K562 (cell line): ENCODE data around the gene TESK2. TPM values are rescaled to one million over a fixed set of nuclear protein-coding genes. Genes with fewer than 3 reads are reported as not detected.

Source experiments
- ATAC-seq: fragments of 200-7000 bp; cut with Tn5 transposase; 3 replicates; pipeline ENCODE4 v1.9.1; 2020; ENCODE audit warnings: moderate library complexity
- BruUV-seq: library from RNA; stranded (reverse); fragments of 400-500 nt; replicated peaks from 2 replicates; lab custom pipeline; 2021; lab: Mats Ljungman, UMichigan
- CTCF ChIA-PET: fragments of 300-600 bp; formaldehyde crosslinking; extraction: SDS; loops from one replicate; lab custom pipeline; 2021; ENCODE audit warnings: low intra/inter-chr PET ratio; lab: Yijun Ruan, JAX
- POLR2A ChIA-PET: fragments of 300-600, 350-650 bp; sonication (Branson Sonifier 250); formaldehyde crosslinking; extraction: SDS; loops from one replicate; lab custom pipeline; 2021; ENCODE audit warnings: antibody characterized with exemption, inconsistent platforms; lab: Yijun Ruan, JAX
- DNase-seq, 4 experiments: peaks; one replicate each; pipeline versions ENCODE4 v3.0.0 to v3.0.0-alpha.2; 2011 to 2018; ENCODE audit warnings: low spot score in 3 of 4, mixed read lengths in 3 of 4; ENCODE audit errors: extremely low read depth in 1 of 4
- FAIRE-seq: peaks from 2 replicates; lab custom pipeline; 2011; peaks lifted over from hg19 to GRCh38; lab: Jason Lieb, UNC
- H2AFZ ChIP-seq: 2 replicates; pipeline ENCODE4 v1.6.0; 2011; ENCODE audit warnings: low read depth, low read length, control low read depth, inconsistent platforms
- H3K27ac ChIP-seq: fragments of 200-600 bp; 3 replicates; pipeline ENCODE4 v1.8.0; 2011; ENCODE audit warnings: low read depth, mild to moderate bottlenecking, control low read depth, inconsistent platforms, low read length, moderate library complexity, mixed read lengths; ENCODE audit errors: extremely low read depth
- H3K27me3 ChIP-seq, 2 experiments: fragments of 300-600 bp in 1 of 2; 2 replicates in 1 of 2; 3 replicates in 1 of 2; pipeline versions ENCODE4 v1.6.0 to v1.8.0; 2011; ENCODE audit warnings: inconsistent platforms in 2 of 2, low read length in 2 of 2, mild to moderate bottlenecking in 1 of 2, mixed read lengths in 1 of 2, moderate library complexity in 1 of 2; ENCODE audit not compliant: control insufficient read depth in 2 of 2, insufficient read depth in 2 of 2
- H3K36me3 ChIP-seq: fragments of 300-600 bp; 3 replicates; pipeline ENCODE4 v1.8.0; 2011; ENCODE audit warnings: mild to moderate bottlenecking, low read length, inconsistent platforms; ENCODE audit not compliant: control insufficient read depth, insufficient read depth
- H3K4me1 ChIP-seq, 2 experiments: fragments of 200-600 bp in 1 of 2; replicated peaks in 1 of 2; 2 replicates in 1 of 2; 3 replicates in 1 of 2; pipeline versions ENCODE4 v1.5.1 to v1.8.0; 2011; ENCODE audit warnings: inconsistent platforms in 2 of 2, low read length in 2 of 2, mild to moderate bottlenecking in 1 of 2, mixed read lengths in 1 of 2, moderate library complexity in 1 of 2; ENCODE audit not compliant: control insufficient read depth in 2 of 2, insufficient read depth in 2 of 2
- H3K4me2 ChIP-seq: 2 replicates; pipeline ENCODE4 v1.6.1; 2011; ENCODE audit warnings: low read length, control low read depth, inconsistent platforms, mixed read lengths; ENCODE audit not compliant: insufficient read depth
- H3K4me3 ChIP-seq: fragments of 200-600 bp; sonication (generic), shearing (Covaris generic); 2 replicates; pipeline ENCODE4 v1.5.1; 2016; ENCODE audit warnings: control low read depth, inconsistent platforms
- H3K79me2 ChIP-seq: fragments of 200-600 bp; 3 replicates; pipeline ENCODE4 v1.8.0; 2011; ENCODE audit warnings: low read length, inconsistent platforms; ENCODE audit not compliant: control insufficient read depth, insufficient read depth
- H3K9ac ChIP-seq, 2 experiments: 2 replicates each; pipeline versions ENCODE4 v1.6.0 to v1.6.1; 2011; ENCODE audit warnings: low read depth in 2 of 2, low read length in 2 of 2, control low read depth in 1 of 2, inconsistent platforms in 1 of 2, mild to moderate bottlenecking in 1 of 2, mixed read lengths in 1 of 2; ENCODE audit not compliant: insufficient read depth in 1 of 2
- H3K9me1 ChIP-seq: one replicate; pipeline ENCODE4 v1.6.0; 2011; ENCODE audit warnings: inconsistent platforms, mild to moderate bottlenecking, low read length, moderate library complexity; ENCODE audit not compliant: control insufficient read depth, insufficient read depth
- H3K9me3 ChIP-seq: replicated peaks from 2 replicates; pipeline ENCODE4 v1.5.1; 2011; ENCODE audit warnings: low read depth, low read length, inconsistent platforms; ENCODE audit not compliant: control insufficient read depth, insufficient read depth
- H4K20me1 ChIP-seq: replicated peaks from 2 replicates; pipeline ENCODE4 v1.6.1; 2011; ENCODE audit warnings: low read length, inconsistent platforms, mixed read lengths; ENCODE audit not compliant: control insufficient read depth, insufficient read depth
- BCL6 ChIP-seq: fragments of 250-450 bp; sonication (Bioruptor Pico); IDR thresholded peaks from 2 replicates; pipeline ENCODE4 v1.4.0; 2020
- HLTF ChIP-seq: fragments of 450-650 bp; IDR thresholded peaks from 2 replicates; pipeline ENCODE4 v1.6.1; 2016
- HMGN3 ChIP-seq: IDR thresholded peaks from 2 replicates; pipeline ENCODE4 v1.6.1; 2011; ENCODE audit warnings: borderline replicate concordance, low read depth, mild to moderate bottlenecking, mixed read lengths, low read length; ENCODE audit not compliant: insufficient read length; ENCODE audit errors: extremely low read depth
- MCM3 ChIP-seq: fragments of 450-650 bp; IDR thresholded peaks from 2 replicates; pipeline ENCODE4 v1.6.1; 2016
- MCM7 ChIP-seq, 2 experiments: fragments of 450-650 bp; IDR thresholded peaks; 2 replicates each; pipeline ENCODE4 v1.6.1; 2016 to 2018
- NFIC ChIP-seq: fragments of 450-650 bp; IDR thresholded peaks from 2 replicates; pipeline ENCODE4 v1.6.1; 2017; ENCODE audit warnings: mild to moderate bottlenecking, inconsistent platforms
- TRIM28 ChIP-seq: fragments of 450-650 bp; IDR thresholded peaks from 2 replicates; pipeline ENCODE4 v1.6.1; 2017
- ZFP36 ChIP-seq: fragments of 150-350 bp; IDR thresholded peaks from 2 replicates; pipeline ENCODE4 v1.6.1; 2018; ENCODE audit warnings: low read length, low read depth; ENCODE audit not compliant: partially characterized antibody
- ZNF212 ChIP-seq: fragments of 450-650 bp; formaldehyde crosslinking; IDR thresholded peaks from 2 replicates; pipeline ENCODE4 v1.4.0; 2020; ENCODE audit warnings: mild to moderate bottlenecking
- ZNF23 ChIP-seq: fragments of 250-450 bp; sonication (Bioruptor Pico); IDR thresholded peaks from 2 replicates; pipeline ENCODE4 v1.4.0; 2020; ENCODE audit warnings: mild to moderate bottlenecking
- WGBS: fragments of 100-300 bp; shearing (Covaris generic); methylation state at CpG from one replicate; pipeline ENCODE4 v1.1.6; 2016; ENCODE audit warnings: low coverage, mixed read lengths; ENCODE audit not compliant: insufficient coverage; ENCODE audit errors: missing lambda C conversion rate; 5-methylcytosine and 5-hydroxymethylcytosine counted together
- in situ Hi-C: fragments of 300-500 bp; cut with MboI; formaldehyde crosslinking; loops from 4 replicates; pipeline ENCODE4 v1.15.0; 2018; ENCODE audit warnings: inconsistent platforms, mixed read lengths
- intact Hi-C: fragments of 100-400 bp; cut with micrococcal nuclease; formaldehyde crosslinking; loops from 2 replicates; pipeline ENCODE4 v1.14.2; 2022
- polyA plus RNA-seq, 8 experiments: library from polyadenylated mRNA; depleted of rRNA in 4 of 8; stranded (reverse) in 5 of 8; unstranded in 3 of 8; fragments of >200 nt; fragmentation: Nextera tagmentation in 2 of 8; fragmentation: Illumina TruSeq in 1 of 8; extraction: Ambion mirVana in 2 of 8; extraction: Trizol in 1 of 8; gene quantifications; 2 replicates each; pipeline versions ENCODE4 v1.2.1 to v1.2.3, GENCODE V29; 2011 to 2014; ENCODE audit warnings: inconsistent platforms in 1 of 8, missing spikeins in 1 of 8
- total RNA-seq, 7 experiments: library from RNA; depleted of rRNA in 6 of 7; stranded (reverse); fragments of >200 nt in 6 of 7; fragmentation: Illumina TruSeq in 2 of 7; extraction: Trizol in 2 of 7; gene quantifications; 2 replicates each; pipeline versions ENCODE4 v1.2.1 to v1.2.3, GENCODE V29; 2011 to 2021; ENCODE audit warnings: low replicate concordance in 1 of 7
- TF ChIP-seq, protein P1 (sequence below): fragments of 450-650 bp; conservative IDR thresholded peaks from 2 replicates; pipeline ENCODE4 v1.6.1; 2016; ENCODE audit warnings: missing genetic modification characterization, low read depth, mild to moderate bottlenecking, missing compliant biosample characterization, moderate library complexity
- TF ChIP-seq, protein P2 (sequence below), 2 experiments: fragments of 450-650 bp; formaldehyde crosslinking in 1 of 2; IDR thresholded peaks; 2 replicates each; pipeline versions ENCODE4 v1.4.0 to v1.6.1; 2014 to 2020; ENCODE audit warnings: mild to moderate bottlenecking in 2 of 2, borderline replicate concordance in 1 of 2, low read depth in 1 of 2

TESK2 gene
- total and polyA plus RNA-seq, 9 of the 15 experiments (the other 6 are each of a cell fraction or from before 2014, with no cell fraction given), result 1.6 to 5.3 (median 3.7) TPM

- H3K9me3 ChIP-seq, result peaks cover 9% of the 10 kb centered on the region
- peak within 1 kb of the TSS; percentile 97 for H2AFZ ChIP-seq
- under 1% methylated on average over 70 of the region's 70 CpGs for WGBS
- peak within 1 kb of the TSS; percentile 66 for H3K4me3 ChIP-seq
- H3K9me1 ChIP-seq, result peaks cover 5% of the 10 kb centered on the region
- H3K9ac ChIP-seq, result peak within 1 kb of the TSS; percentile 96
- peaks cover 5% of the 10 kb centered on the region; the same call in 1 of the 2 replicates for H4K20me1 ChIP-seq
- intact Hi-C loops, result loop anchor here (1.0 to 5.0 kb wide), 2 partner anchors 36 to 152 kb away; partner anchors contain the start of gene TESK2
- ChIA-PET CTCF (interaction anchor here (1.6 kb wide), 1 partner anchor 153 kb away, joined by 7 read pairs; no protein-coding TSS in a partner anchor), POLR2A (interaction anchor here (0.6 to 13.3 kb wide), 55 partner anchors 8 to 1377 kb away, joined by 3 to 226 read pairs (median 4); partner anchors contain the start of genes AKR1A1, BEST4, CCDC163 and HECTD3)
- no TSS peak for BruUV-seq
- H3K79me2 ChIP-seq, result peaks cover 47% of the 10 kb centered on the region
- H3K4me2 ChIP-seq, result peak within 1 kb of the TSS; percentile 93
- FAIRE-seq (peak; percentile 93), DNase-seq (peak; percentile 98 to 99 (median 98)), ATAC-seq (peak; percentile 95)
- no peaks in the 10 kb centered on the region for H3K27me3 ChIP-seq
- peak within 1 kb of the TSS; percentile 94 for H3K27ac ChIP-seq
- peaks cover 50% of the 10 kb centered on the region for H3K36me3 ChIP-seq
- H3K4me1 ChIP-seq, result peaks cover 6 to 18% of the 10 kb centered on the region in 2 experiments; a peak in 4 of 5 replicates
- in situ Hi-C loops, result no loop called here
- TF ChIP-seq, protein P1, sequence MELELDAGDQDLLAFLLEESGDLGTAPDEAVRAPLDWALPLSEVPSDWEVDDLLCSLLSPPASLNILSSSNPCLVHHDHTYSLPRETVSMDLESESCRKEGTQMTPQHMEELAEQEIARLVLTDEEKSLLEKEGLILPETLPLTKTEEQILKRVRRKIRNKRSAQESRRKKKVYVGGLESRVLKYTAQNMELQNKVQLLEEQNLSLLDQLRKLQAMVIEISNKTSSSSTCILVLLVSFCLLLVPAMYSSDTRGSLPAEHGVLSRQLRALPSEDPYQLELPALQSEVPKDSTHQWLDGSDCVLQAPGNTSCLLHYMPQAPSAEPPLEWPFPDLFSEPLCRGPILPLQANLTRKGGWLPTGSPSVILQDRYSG (tag), result no peak; the same call in 1 of the 2 replicates
- TF ChIP-seq, protein P2, sequence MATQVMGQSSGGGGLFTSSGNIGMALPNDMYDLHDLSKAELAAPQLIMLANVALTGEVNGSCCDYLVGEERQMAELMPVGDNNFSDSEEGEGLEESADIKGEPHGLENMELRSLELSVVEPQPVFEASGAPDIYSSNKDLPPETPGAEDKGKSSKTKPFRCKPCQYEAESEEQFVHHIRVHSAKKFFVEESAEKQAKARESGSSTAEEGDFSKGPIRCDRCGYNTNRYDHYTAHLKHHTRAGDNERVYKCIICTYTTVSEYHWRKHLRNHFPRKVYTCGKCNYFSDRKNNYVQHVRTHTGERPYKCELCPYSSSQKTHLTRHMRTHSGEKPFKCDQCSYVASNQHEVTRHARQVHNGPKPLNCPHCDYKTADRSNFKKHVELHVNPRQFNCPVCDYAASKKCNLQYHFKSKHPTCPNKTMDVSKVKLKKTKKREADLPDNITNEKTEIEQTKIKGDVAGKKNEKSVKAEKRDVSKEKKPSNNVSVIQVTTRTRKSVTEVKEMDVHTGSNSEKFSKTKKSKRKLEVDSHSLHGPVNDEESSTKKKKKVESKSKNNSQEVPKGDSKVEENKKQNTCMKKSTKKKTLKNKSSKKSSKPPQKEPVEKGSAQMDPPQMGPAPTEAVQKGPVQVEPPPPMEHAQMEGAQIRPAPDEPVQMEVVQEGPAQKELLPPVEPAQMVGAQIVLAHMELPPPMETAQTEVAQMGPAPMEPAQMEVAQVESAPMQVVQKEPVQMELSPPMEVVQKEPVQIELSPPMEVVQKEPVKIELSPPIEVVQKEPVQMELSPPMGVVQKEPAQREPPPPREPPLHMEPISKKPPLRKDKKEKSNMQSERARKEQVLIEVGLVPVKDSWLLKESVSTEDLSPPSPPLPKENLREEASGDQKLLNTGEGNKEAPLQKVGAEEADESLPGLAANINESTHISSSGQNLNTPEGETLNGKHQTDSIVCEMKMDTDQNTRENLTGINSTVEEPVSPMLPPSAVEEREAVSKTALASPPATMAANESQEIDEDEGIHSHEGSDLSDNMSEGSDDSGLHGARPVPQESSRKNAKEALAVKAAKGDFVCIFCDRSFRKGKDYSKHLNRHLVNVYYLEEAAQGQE (IDR thresholded peaks at IDR 0.05; ENCODE audit: borderline replicate concordance), result no peak
- TF ChIP-seq, protein P2 (CRISPR knock-in tag; IDR thresholded peaks at IDR 0.05; ENCODE audit: low read depth), result no peak
- no peak for TF ChIP-seq BCL6 (CRISPR knock-in tag)
- TF ChIP-seq ZFP36, result no peak
- peak; percentile 95 for TF ChIP-seq NFIC
- no peak for TF ChIP-seq ZNF23
- no peak for TF ChIP-seq MCM7 (IDR thresholded peaks at IDR 0.05)
- peak; percentile 94 for TF ChIP-seq HMGN3
- TF ChIP-seq TRIM28, result no peak; the same call in 1 of the 2 replicates
- TF ChIP-seq ZNF212 (CRISPR knock-in tag), result no peak
- no peak for TF ChIP-seq MCM3
- TF ChIP-seq HLTF, result peak; percentile 64; the same call in 1 of the 2 replicates
Observed at GRCh38 chr1:45339789-45340558, 151.0 kb downstream of the TESK2 start, which contains the start of the genes MUTYH and TOE1. Gene MUTYH, minus strand, starts transcription at chr1:45340440. Its CDS starts 5,935 bp downstream, at chr1:45334505. Gene TOE1, plus strand, starts transcription at chr1:45340170. Its CDS starts 83 bp downstream, at chr1:45340253.
